GM19240 (cell line): ENCODE measurements around the gene IL16.

ENCODE experiments used
- DNase-seq: peaks from one replicate; pipeline ENCODE4 v3.0.0; 2011; ENCODE audit warnings: low spot score; ENCODE audit not compliant: insufficient read length

IL16 gene

DNA sequence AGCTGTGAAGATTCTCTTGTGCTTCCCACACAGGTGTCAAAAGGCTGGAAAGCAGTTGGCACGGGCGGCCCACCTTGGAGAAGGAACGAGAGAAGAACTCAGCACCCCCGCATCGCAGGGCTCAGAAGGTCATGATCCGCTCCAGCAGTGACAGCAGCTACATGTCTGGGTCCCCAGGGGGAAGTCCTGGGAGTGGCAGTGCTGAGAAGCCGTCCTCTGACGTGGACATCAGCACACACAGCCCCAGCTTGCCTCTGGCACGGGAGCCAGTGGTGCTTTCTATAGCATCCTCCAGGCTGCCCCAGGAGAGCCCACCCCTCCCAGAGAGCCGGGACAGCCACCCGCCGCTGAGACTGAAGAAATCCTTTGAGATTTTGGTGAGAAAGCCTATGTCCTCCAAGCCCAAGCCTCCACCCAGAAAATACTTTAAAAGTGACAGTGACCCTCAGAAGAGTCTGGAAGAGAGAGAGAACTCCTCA lies 95.9 kb downstream of the IL16 start:
- DNase-seq = no peak

DNA sequence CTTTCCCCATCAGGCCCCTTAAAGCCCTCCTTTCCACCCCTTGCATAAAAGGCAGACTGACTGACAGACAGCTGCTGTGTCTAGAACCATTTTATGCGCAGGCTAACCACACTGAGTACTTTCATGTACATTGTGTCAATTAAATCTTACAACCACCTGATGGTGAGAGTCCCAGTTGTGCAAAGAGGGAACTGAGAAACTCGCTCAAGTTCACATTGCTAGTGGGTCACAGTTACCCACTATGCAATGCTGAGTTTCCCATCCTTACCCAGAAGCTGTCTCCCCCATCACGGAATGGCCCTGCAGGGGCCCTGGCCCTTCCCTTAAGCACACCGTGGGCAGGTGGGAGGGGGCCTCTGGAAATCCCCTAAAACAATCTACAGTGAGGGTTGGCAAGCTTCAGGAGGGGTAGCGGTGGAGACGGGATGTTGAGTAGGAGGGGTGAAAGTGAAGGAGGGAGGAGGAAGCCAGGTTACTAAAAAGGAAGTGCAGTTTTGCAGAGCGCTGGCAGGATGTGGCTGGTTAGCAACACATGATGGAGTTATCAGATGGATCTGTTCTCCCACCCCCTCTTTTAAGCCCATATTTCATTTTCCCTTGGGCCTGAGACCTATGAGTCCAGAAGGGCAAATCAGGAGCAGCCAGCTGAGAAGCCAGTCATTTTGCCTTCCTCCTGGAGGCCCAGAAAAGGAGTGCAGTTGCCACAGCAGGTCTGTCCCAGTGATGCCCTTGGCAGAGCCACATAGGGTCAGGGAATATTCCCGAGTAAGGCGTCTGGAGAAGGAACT lies 97.2 kb downstream of the IL16 start:
- DNase-seq = peak; percentile 35

DNA sequence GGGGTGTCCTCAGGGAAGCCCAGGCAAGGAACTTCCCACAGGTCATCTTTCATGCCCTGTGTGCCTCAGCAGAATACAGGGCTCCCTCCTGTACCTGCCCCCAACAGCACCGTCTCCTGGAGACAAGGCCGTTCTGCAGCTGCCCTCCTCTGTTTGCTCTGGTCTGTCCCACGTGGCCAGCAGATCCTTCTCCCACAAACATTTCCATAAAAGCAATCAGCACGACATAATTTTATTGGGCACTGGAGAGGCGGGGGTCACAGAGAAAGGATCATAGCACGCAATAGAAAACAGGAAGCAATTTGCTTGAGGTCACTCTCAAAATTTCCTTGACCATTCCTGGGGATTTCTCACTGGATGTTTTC lies 97.8 kb downstream of the IL16 start:
- no peak for DNase-seq

DNA sequence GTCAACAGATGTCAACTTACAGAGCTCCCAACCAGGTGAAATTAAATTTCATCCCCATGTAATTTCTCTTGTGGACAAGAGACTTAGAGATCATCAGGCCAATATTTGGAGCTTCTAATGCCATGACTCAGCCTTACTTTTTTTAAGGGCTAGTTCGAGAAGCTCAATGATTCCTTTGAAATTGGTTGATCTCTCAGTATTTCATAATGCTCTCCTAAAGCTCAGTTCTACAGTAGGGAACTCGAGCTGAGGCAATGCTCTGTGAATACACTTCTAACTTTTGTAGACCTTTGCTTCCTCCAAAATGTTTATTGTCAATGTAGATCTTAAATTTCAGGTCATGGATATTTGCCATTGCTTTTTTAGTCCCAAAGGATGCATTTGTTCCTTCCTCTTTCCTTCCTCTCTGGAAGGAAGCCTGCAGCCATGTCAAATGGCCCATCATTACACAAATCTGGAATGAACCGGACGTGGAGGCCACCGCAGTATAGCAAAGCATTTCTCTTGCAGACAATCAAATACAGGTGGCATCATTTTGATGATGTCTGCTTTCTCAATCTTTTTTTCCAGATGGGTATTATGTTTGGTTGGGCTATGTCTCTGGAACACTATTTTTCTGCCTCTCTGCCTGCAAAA lies 98.9 kb downstream of the IL16 start:
- no peak for DNase-seq

DNA sequence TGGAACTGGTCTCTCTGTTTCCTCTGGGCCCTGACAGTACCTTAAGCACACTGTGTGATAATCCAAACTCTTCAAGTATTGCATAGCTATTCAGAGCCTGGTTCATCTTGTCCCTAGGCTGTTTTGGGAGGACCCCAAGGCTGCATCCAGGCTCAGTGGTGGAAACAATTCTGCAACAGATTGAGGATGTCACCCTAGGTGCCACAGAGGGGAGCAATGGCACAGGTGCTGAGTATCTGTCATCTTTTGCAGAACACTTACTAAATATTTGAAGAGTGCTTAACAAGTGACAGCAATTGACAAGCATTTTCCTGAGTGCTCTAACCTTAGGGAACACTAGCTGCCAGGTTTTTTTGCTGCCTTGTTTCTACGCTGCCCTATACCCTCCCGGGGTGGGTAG lies 99.5 kb downstream of the IL16 start:
- no peak for DNase-seq

DNA sequence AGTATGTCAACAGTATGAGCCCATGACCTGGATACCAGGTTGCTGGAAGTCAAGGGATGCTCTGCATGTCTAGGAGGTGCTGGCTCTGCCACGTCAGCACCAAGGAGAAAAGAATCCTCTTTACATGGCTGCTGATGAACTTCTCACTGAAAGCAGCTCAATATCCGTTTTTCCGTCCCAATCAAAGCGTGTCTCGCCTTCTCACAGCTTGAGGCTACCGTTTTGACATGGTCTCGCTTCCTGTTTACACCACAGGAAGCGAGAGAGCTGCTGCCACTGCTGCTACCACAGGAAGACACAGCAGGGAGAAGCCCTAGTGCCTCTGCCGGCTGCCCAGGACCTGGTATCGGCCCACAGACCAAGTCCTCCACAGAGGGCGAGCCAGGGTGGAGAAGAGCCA lies 100.0 kb downstream of the IL16 start:
- peak; percentile 34 for DNase-seq

DNA sequence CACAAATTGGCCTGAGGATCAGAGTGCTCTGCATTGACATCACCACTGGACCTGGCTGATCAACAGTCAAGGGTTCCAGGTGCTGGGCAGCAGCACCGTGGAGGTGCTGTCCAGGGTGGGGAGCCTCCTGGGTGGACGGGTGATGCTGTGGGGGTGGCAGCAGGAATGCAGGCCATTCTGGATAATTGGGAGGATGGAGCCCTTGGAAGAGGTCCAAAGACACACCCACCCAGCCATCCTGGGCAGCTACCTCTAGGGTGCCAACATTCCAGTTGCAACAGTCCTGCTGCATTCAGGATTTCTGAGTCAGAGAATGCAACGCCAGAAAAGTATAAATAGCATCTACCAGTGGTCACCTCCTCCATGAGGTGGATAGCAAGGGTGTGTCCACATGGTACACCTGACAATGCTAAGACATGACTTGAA lies 100.5 kb downstream of the IL16 start:
- DNase-seq = no peak

DNA sequence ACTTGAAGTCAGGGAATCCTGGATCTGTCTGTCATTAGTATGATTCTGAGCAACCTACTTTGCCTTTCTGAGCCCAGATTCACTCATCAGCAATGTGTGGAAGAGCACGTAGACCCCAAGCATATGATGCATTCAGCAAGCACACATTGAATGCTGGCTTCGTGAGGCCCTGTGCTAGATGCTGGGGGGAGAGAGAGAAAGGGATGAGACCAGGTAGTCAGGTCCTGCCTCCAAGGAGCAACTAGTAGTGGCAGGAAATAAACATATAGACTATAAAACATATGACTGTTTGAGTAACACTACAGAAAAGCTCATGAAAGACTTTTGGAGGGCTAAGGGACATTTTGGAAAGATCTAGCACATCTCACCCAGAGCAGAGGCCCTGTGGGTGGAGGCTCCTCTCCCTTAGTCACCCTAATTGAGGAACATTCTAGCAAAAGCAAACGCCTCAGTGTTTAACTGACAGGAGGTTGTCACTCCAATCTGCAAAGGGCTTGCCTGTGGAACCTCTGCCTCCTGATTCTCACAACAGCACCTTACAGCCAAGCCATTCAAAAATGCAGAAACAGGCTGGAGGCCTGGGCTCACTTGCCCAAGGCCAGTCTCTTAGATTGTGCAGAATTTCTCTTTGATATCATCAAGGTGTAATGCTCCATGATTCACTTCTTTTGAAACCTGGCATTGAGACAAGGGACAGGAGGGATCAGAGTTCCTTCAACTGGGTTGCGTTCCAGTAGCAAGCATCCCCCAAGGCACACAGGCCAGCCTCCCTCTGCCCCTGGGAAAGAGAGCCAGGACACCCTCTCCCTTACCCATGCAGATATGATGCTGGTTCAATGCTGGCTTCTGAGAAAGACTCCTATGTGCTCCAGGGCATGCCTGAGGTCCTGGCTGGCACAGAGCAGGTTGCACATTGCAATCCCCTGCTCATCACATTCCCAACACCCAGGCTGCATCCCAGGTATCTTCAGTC lies 101.2 kb downstream of the IL16 start:
- no peak for DNase-seq

DNA sequence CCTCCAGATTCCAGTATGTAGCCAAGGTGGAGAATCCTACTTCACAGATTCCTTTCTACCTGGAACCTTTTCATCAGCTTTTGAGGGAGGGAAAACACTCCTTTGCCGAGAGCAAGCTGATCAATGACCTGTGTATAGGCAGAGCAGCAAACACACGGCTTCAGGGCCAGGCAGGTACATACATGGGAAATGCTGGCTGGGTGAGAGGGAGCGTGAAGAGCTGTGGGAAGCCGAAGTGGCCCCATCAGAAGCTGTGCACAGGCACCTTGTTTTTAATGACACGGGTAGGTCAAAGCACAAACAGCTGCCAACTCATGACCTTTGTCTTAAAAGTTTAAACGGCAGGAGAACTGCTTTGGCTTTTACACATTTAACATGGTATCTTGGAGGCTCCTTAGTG lies 101.9 kb downstream of the IL16 start:
- DNase-seq = no peak

DNA sequence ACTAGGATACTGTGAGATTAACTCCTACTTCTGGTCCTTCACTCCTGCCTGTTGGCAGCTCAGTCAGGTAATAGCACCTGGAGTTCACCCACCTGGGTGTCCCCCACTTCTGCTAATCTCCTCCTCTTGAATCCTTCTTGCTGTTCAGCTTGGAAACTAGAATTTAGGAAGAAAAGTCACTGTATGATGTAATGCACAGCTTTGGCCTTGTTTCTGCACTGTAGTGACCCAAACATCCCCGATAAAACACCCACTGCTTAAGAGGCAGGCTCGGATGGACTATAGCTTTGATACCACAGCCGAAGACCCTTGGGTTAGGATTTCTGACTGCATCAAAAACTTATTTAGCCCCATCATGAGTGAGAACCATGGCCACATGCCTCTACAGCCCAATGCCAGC lies 102.5 kb downstream of the IL16 start:
- DNase-seq = no peak

DNA sequence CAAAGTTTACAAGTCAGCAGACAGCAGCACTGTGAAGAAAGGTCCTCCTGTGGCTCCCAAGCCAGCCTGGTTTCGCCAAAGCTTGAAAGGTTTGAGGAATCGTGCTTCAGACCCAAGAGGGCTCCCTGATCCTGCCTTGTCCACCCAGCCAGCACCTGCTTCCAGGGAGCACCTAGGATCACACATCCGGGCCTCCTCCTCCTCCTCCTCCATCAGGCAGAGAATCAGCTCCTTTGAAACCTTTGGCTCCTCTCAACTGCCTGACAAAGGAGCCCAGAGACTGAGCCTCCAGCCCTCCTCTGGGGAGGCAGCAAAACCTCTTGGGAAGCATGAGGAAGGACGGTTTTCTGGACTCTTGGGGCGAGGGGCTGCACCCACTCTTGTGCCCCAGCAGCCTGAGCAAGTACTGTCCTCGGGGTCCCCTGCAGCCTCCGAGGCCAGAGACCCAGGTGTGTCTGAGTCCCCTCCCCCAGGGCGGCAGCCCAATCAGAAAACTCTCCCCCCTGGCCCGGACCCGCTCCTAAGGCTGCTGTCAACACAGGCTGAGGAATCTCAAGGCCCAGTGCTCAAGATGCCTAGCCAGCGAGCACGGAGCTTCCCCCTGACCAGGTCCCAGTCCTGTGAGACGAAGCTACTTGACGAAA lies 103.1 kb downstream of the IL16 start:
- DNase-seq = no peak

DNA sequence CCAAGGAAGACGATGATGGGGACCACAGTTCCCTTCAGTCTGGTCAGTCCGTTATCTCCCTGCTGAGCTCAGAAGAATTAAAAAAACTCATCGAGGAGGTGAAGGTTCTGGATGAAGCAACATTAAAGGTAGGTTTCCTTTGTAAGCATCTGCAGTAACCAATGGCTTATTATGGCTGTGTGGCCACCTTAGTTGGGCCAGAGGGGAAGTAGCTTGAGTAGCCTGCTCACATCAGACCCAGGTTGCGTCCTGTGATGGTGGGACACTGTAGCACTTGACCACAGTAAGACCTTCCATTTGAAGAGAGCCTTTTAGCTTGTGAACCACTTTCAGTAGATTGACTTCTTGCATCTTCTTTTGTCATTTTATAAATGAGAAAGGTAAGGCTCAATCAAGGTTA lies 104.7 kb downstream of the IL16 start:
- no peak for DNase-seq

DNA sequence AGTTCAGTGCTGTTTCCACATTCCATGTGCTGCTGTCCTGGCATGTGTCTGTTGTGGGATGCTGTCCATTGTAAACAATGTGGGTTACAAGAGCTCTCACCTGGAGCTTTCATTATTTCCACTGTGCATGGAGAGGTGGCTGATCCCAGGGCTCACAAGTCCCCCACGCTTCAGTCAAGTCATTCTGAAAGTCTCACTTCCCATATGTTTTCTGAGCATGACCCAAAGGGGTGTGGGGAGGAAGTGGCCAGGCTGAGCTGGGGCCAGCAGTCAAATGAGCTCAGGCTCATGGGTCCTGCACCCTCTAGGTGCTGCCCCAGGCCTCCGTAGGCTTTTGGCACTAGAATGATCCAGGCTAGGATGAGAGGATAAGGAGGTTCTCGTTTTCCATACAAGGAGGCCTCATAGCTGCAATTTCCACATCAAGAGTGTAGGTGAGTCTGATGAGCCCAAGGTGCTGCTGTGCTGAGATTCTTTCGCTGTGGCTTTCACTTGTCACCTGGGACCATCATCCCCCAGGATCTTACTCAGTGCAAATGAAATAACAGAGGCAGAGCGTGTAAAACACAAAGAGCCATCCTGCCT lies 105.2 kb downstream of the IL16 start:
- no peak for DNase-seq

DNA sequence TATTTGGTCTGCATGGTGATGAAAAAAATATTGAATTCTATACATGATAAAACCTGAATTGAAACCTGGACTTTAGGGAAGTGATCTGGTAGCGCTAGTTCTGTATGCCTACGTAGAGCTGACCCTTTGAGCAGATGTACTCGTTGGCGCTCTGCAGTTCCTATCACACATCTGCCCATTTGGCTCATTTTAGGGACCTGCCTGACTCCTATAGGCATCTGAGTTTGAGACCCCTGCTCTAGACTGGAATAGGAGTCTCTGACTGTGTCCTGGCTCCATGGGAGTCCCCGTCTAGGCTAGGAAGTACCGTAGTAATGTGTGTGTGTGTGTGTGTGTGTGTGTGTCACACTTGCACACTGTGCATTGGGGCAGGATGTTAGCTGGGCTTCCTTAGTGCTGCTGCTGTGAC lies 106.0 kb downstream of the IL16 start:
- no peak for DNase-seq

DNA sequence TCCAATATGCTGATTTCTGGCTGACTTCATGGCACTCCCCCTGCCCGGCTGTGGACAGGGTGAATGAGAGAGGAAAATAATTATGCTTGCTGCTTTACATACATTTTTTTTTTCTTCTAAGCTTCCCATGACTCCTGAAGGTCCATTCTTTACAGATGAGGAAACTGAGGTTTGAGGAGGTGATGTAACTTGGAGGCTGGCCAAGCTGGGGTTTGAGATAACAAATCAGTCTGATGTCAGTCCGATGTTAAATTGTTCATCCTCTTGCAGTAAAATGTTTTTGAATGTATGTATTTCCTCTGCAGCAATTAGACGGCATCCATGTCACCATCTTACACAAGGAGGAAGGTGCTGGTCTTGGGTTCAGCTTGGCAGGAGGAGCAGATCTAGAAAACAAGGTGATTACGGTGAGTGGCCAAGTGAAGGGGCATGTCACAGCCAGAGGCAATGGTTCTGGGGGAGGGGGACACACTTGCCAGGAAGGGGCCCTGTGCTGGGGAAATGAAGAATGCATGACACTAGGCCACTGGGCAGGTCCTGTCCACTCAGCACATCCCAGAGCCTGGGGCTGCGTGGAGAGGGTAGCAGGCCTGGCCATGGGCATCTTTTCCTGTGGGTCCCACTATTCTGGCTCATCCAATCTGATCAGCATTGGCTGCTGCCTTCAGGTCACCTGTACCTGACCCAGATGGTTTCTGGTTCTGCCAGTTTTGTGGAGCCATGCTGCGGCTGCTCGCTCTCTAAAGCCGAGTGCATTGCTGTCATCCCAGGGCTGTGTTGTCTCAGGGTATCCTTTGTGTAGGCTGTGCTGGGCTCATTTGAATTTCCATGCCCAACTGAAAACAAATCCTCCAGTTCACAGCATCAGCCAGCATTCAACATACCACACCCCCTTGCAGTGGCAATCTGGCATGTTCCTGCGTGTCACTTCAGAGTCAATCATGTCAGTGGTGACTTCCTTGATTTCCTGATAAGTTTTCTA lies 106.9 kb downstream of the IL16 start:
- no peak for DNase-seq

DNA sequence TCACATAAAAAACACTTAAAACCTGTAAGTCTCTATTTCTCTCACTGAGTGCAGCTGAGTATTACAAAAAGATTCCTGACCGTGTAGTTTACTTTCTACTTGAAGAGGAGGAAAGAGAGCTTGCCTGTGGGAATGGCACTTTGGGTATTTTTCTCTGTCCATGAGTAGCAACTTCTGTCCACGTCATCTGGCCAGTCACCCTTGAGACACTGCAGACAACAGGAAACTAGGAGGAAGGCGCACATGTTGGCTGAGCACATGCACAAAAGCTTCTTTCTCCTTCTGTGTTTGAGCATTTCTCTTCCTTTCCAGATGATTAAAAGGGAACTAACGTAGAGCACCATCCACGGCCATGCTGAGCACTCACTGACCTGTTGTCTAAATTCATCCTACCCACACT lies 107.5 kb downstream of the IL16 start:
- no peak for DNase-seq

DNA sequence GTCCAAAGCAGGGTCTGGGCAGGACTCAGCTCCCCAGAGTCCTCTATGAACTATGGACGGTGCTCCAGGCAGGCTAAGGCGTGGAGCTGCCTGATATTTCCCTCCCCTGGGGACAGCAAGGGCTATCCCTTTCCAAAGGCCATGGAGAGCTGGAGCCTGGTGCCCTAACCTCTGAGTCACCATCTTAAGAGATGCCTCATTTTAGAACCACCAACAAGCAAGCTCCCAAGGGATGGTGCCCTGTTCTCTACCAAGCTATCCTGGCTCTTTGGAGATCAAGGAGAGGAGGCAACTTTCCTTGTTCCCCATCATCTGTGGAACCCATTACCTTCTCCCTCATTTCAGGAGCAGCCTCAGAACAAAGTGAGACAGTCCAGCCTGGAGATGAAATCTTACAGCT lies 111.6 kb downstream of the IL16 start:
- DNase-seq = no peak

DNA sequence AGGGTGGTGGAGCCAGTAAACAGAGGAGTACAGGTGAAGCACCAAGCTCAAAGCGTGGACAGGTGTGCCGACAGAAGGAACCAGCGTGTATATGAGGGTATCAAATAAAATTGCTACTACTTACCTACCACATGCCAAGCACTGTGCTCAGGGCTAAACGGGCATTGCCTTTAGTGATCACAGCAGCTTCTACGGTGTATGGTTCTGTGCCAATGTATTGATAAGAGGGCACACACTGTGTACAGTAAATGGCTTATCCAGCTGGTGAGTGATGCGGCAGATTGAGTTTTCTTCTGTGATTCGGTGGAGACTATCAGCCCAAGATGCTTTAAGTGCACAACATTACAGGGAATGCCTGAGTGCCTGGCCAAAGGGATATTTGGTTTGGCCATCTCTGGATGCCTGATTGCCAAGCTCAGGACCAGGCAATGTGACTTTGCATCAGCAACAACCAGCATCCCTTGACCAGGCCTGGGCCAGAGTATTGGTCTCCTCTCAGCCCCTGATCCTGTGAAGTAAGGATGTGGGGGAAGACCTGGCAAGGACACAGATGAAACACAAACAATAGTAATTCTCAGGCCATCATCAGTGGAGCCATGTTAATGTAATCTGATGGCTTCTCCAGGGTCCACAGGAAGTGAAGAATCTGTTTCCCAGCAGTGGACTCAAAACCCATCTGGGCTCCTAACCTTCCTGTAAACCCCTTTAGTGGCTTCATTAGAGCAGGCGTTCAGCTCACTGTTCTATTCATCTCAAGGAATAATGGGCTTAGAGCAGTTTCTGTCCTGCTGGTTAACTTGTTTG lies 113.2 kb downstream of the IL16 start:
- no peak for DNase-seq

DNA sequence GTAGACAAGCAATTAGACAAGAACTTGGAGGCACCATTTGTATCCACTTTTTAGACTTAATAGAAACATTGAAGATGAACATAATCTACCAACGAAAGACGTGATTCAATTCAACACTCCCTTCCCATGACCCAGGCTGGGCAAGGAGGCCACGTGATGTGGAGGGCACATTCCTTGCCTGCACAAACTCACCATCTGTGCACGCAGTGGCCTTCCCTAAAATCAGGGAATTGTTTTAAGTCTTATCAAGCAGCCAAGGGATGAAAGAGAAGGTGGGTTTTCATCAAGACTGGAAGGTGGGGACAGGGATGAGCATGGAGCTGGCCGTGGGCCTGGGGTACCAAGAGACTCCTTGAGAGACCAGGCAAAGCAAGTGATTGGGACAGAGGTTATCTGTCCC lies 113.8 kb downstream of the IL16 start:
- no peak for DNase-seq
